B cell (primary cell): ENCODE results near the gene MVD. TPM values are rescaled to one million over a fixed set of nuclear protein-coding genes. Genes with fewer than 3 reads are reported as not detected.

Experiments used
- ATAC-seq: fragments of 200-7000 bp; cut with Tn5 transposase; one replicate; pipeline ENCODE4 v1.10.0; 2021; ENCODE audit warnings: low read depth, mild to moderate bottlenecking, moderate number of reproducible peaks, moderate library complexity
- CTCF ChIA-PET: fragments of 350-600 bp; sonication (Branson Sonifier 250); formaldehyde crosslinking; loops from one replicate; lab custom pipeline; 2021; ENCODE audit warnings: antibody characterized with exemption, inconsistent platforms; lab: Charles Lee
- POLR2A ChIA-PET: fragments of 350-600 bp; sonication (Branson Sonifier 250); formaldehyde crosslinking; loops from one replicate; lab custom pipeline; 2021; ENCODE audit warnings: antibody characterized with exemption; lab: Charles Lee
- DNase-seq: peaks from one replicate; pipeline ENCODE4 v3.0.0; 2013
- H2AFZ ChIP-seq: 2 replicates; pipeline ENCODE4 v1.6.1; 2012; ENCODE audit warnings: mild to moderate bottlenecking, low read depth, low read length; ENCODE audit not compliant: insufficient read depth, poor library complexity, severe bottlenecking
- H3K27ac ChIP-seq, 2 donors: 1 replicate in 1 of 2; 2 replicates in 1 of 2; pipeline ENCODE4 v1.5.1; 2012 to 2013; ENCODE audit warnings: low read length in 2 of 2, mild to moderate bottlenecking in 2 of 2, moderate library complexity in 1 of 2
- H3K27me3 ChIP-seq, 4 experiments: fragments of 200-600 bp in 1 of 4; sonication (generic) in 1 of 4; replicated peaks in 1 of 4; 1 replicate in 2 of 4; 2 replicates in 2 of 4; pipeline versions ENCODE4 v1.6.1 to v1.7.0; 2013 to 2016; ENCODE audit warnings: low read length in 3 of 4, mild to moderate bottlenecking in 2 of 4, mixed read lengths in 1 of 4, moderate library complexity in 1 of 4; ENCODE audit not compliant: insufficient read depth in 4 of 4, control insufficient read depth in 3 of 4; ENCODE audit errors: control extremely low read depth in 1 of 4
- H3K36me3 ChIP-seq, 2 experiments: replicated peaks in 1 of 2; 1 replicate in 1 of 2; 2 replicates in 1 of 2; pipeline versions ENCODE4 v1.6.1 to v1.7.1; 2013; ENCODE audit warnings: low read length in 1 of 2; ENCODE audit not compliant: insufficient read depth in 2 of 2, control insufficient read depth in 1 of 2; ENCODE audit errors: control extremely low read depth in 1 of 2, extremely low read depth in 1 of 2
- H3K4me1 ChIP-seq, 2 donors: fragments of 200-600 bp in 1 of 2; sonication (generic) in 1 of 2; 1 replicate in 1 of 2; 2 replicates in 1 of 2; pipeline versions ENCODE4 v1.5.1 to v1.6.1; 2013 to 2017; ENCODE audit warnings: low read length in 2 of 2; ENCODE audit not compliant: control insufficient read depth in 2 of 2, insufficient read depth in 2 of 2
- H3K4me2 ChIP-seq: replicated peaks from 2 replicates; pipeline ENCODE3; 2012; ENCODE audit warnings: mild to moderate bottlenecking, low read depth, low read length; ENCODE audit not compliant: poor library complexity, severe bottlenecking
- H3K4me3 ChIP-seq, 5 experiments: fragments of 200-600 bp in 1 of 5; sonication (generic) in 1 of 5; 1 replicate in 3 of 5; 2 replicates in 2 of 5; pipeline versions ENCODE4 v1.5.1 to v1.7.0; 2011 to 2016; ENCODE audit warnings: low read length in 4 of 5, mild to moderate bottlenecking in 4 of 5, low read depth in 2 of 5, control low read depth in 1 of 5, moderate library complexity in 1 of 5; ENCODE audit not compliant: insufficient read depth in 1 of 5; ENCODE audit errors: control extremely low read depth in 1 of 5, extremely low read depth in 1 of 5
- H3K79me2 ChIP-seq: fragments of 200-600 bp; sonication (generic); one replicate; pipeline ENCODE4 v1.6.0; 2016; ENCODE audit warnings: low read length; ENCODE audit not compliant: control insufficient read depth, insufficient read depth
- H3K9ac ChIP-seq: fragments of 200-600 bp; sonication (generic); 2 replicates; pipeline ENCODE4 v1.6.1; 2017; ENCODE audit warnings: mild to moderate bottlenecking, low read length, moderate library complexity
- H3K9me3 ChIP-seq, 3 donors: one replicate each; pipeline versions ENCODE4 v1.6.1 to v1.7.1; 2013; ENCODE audit warnings: low read length in 2 of 3; ENCODE audit not compliant: control insufficient read depth in 2 of 3, insufficient read depth in 1 of 3; ENCODE audit errors: control extremely low read depth in 1 of 3
- H4K20me1 ChIP-seq: 2 replicates; pipeline ENCODE4 v1.6.0; 2012; ENCODE audit warnings: mild to moderate bottlenecking, low read length; ENCODE audit not compliant: insufficient read depth, control insufficient read depth, poor library complexity, severe bottlenecking
- H3K27ac Mint-ChIP-seq: one replicate; pipeline ENCODE4 v1.8.0; 2021; ENCODE audit warnings: mixed read lengths
- H3K27me3 Mint-ChIP-seq: one replicate; pipeline ENCODE4 v1.8.0; 2021; ENCODE audit warnings: mixed read lengths
- H3K4me1 Mint-ChIP-seq: one replicate; pipeline ENCODE4 v1.8.0; 2021; ENCODE audit warnings: mixed read lengths
- H3K4me3 Mint-ChIP-seq: one replicate; pipeline ENCODE4 v1.8.0; 2021; ENCODE audit warnings: mixed read lengths
- H3K9me3 Mint-ChIP-seq: one replicate; pipeline ENCODE4 v1.8.0; 2022; ENCODE audit warnings: mixed read lengths; ENCODE audit not compliant: insufficient read depth
- EZH2 ChIP-seq: IDR thresholded peaks from 2 replicates; pipeline ENCODE4 v1.6.1; 2012; ENCODE audit warnings: borderline replicate concordance, low read depth, mild to moderate bottlenecking, moderate library complexity, low read length; ENCODE audit not compliant: insufficient read depth, poor library complexity, severe bottlenecking
- WGBS: methylation state at CpG from one replicate; pipeline ENCODE4 v1.1.5; 2013; ENCODE audit warnings: missing lambda C conversion rate; ENCODE audit not compliant: insufficient coverage; 5-methylcytosine and 5-hydroxymethylcytosine counted together
- intact Hi-C: fragments of 100-400 bp; cut with micrococcal nuclease; formaldehyde crosslinking; loops from one replicate; pipeline ENCODE4 v1.10.0; 2022
- polyA plus RNA-seq: library from polyadenylated mRNA; depleted of rRNA; stranded (reverse); fragments of >200 nt; gene quantifications from 2 replicates; pipeline ENCODE4 v1.2.3, GENCODE V29; 2012
- total RNA-seq, 2 donors: library from RNA; stranded (reverse); fragments of 120-200 nt in 1 of 2; gene quantifications; 1 replicate in 1 of 2; 2 replicates in 1 of 2; pipeline versions ENCODE4 v1.2.3 to v1.2.4, GENCODE V29; 2013 to 2022
- TF ChIP-seq, protein P1 (sequence below): fragments of 200-600 bp; IDR thresholded peaks from one replicate; pipeline ENCODE4 v1.8.0; 2022; ENCODE audit warnings: antibody characterized with exemption, mild to moderate bottlenecking

MVD gene
- total and polyA plus RNA-seq, 2 donors (not counting 1 experiment from before 2014, with no cell fraction given) = 40.9 to 95.4 TPM

- H3K4me3 Mint-ChIP-seq = peak overlapping the region; percentile 68
- H3K4me1 ChIP-seq = peaks cover 58 to 77% of the 10 kb centered on the region in 2 donors
- ATAC-seq (no peak), DNase-seq (peak; percentile 49)
- no peak overlapping the region for H2AFZ ChIP-seq
- ChIA-PET CTCF (interaction anchor here (0.7 to 2.9 kb wide), 2 partner anchors 49 to 65 kb away, joined by 4 to 9 read pairs; partner anchors contain the start of gene ZC3H18), POLR2A (interaction anchor here (0.7 to 2.4 kb wide), 4 partner anchors 9 to 110 kb away, joined by 3 to 16 read pairs (median 3); no protein-coding TSS in a partner anchor)
- H3K4me2 ChIP-seq = peak overlapping the region; percentile 95
- peaks cover 43% of the 10 kb centered on the region for H4K20me1 ChIP-seq
- peaks cover 65% of the 10 kb centered on the region for H3K4me1 Mint-ChIP-seq
- H3K4me3 ChIP-seq = no peak overlapping the region
- peaks cover 9% of the 10 kb centered on the region for H3K79me2 ChIP-seq
- no peak overlapping the region for H3K27ac ChIP-seq
- no peaks in the 10 kb centered on the region for H3K9me3 Mint-ChIP-seq
- H3K27me3 Mint-ChIP-seq = no peaks in the 10 kb centered on the region
- peaks cover 0 to 27% (median 0%) of the 10 kb centered on the region in 3 donors for H3K9me3 ChIP-seq
- WGBS = 68% methylated on average over 14 of the region's 17 CpGs
- peaks cover 0 to 15% of the 10 kb centered on the region in 2 experiments for H3K36me3 ChIP-seq
- peak overlapping the region; percentile 85 for H3K27ac Mint-ChIP-seq
- H3K9ac ChIP-seq = no peak overlapping the region
- intact Hi-C loops = loop anchor here (2.0 to 10.0 kb wide), 3 partner anchors 65 to 149 kb away; partner anchors contain the start of genes PIEZO1 and ZC3H18
- H3K27me3 ChIP-seq = peaks cover 0 to 8% (median 0%) of the 10 kb centered on the region in 4 experiments
- no peak for TF ChIP-seq EZH2
- TF ChIP-seq, protein P1, sequence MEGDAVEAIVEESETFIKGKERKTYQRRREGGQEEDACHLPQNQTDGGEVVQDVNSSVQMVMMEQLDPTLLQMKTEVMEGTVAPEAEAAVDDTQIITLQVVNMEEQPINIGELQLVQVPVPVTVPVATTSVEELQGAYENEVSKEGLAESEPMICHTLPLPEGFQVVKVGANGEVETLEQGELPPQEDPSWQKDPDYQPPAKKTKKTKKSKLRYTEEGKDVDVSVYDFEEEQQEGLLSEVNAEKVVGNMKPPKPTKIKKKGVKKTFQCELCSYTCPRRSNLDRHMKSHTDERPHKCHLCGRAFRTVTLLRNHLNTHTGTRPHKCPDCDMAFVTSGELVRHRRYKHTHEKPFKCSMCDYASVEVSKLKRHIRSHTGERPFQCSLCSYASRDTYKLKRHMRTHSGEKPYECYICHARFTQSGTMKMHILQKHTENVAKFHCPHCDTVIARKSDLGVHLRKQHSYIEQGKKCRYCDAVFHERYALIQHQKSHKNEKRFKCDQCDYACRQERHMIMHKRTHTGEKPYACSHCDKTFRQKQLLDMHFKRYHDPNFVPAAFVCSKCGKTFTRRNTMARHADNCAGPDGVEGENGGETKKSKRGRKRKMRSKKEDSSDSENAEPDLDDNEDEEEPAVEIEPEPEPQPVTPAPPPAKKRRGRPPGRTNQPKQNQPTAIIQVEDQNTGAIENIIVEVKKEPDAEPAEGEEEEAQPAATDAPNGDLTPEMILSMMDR = no peak
Measured at GRCh38 chr16:88635671-88636319, 27.1 kb downstream of the MVD start.
